Endothelial cell of umbilical vein (primary cell): Measurements from ENCODE around the gene TRIM24. TPM values are rescaled to one million over a fixed set of nuclear protein-coding genes. Genes with fewer than 3 reads are reported as not detected.

Experiments used
- BruUV-seq: library from RNA; stranded (reverse); fragments of 400-500 nt; replicated peaks from 2 replicates; lab custom pipeline; 2021; lab: Mats Ljungman, UMichigan
- CTCF ChIA-PET: fragments of 300-600, 350-600 bp; sonication (Branson Sonifier 250); formaldehyde crosslinking; loops from one replicate; lab custom pipeline; 2021; ENCODE audit warnings: antibody characterized with exemption, inconsistent platforms; lab: Charles Lee
- POLR2A ChIA-PET: fragments of 300-600, 350-600 bp; sonication (Branson Sonifier 250); formaldehyde crosslinking; loops from one replicate; lab custom pipeline; 2021; ENCODE audit warnings: antibody characterized with exemption, inconsistent platforms; lab: Charles Lee
- DNase-seq: peaks from one replicate; pipeline ENCODE4 v3.0.0-alpha.2; 2011; ENCODE audit warnings: low read depth, low spot score
- FAIRE-seq: peaks from 2 replicates; lab custom pipeline; 2011; peaks lifted over from hg19 to GRCh38; lab: Jason Lieb, UNC
- H2AFZ ChIP-seq: 2 replicates; pipeline ENCODE4 v1.6.0; 2012; ENCODE audit warnings: low read depth, low read length, control low read depth, inconsistent platforms
- H3K27ac ChIP-seq: 2 replicates; pipeline ENCODE4 v1.5.1; 2011; ENCODE audit warnings: low read depth, mild to moderate bottlenecking, control low read depth, low read length, moderate library complexity; ENCODE audit not compliant: insufficient read depth
- H3K27me3 ChIP-seq, 2 experiments: 2 replicates each; pipeline versions ENCODE4 v1.6.0 to v1.6.1; 2011; ENCODE audit warnings: low read length in 2 of 2, mixed read lengths in 1 of 2; ENCODE audit not compliant: control insufficient read depth in 2 of 2, insufficient read depth in 2 of 2
- H3K36me3 ChIP-seq, 2 experiments: 2 replicates in 1 of 2; 3 replicates in 1 of 2; pipeline ENCODE4 v1.5.1; 2011; ENCODE audit warnings: low read length in 2 of 2, mild to moderate bottlenecking in 1 of 2, moderate library complexity in 1 of 2; ENCODE audit not compliant: control insufficient read depth in 2 of 2, insufficient read depth in 2 of 2; ENCODE audit errors: extremely low read depth in 1 of 2
- H3K4me1 ChIP-seq: 3 replicates; pipeline ENCODE4 v1.5.1; 2011; ENCODE audit warnings: mild to moderate bottlenecking, low read length; ENCODE audit not compliant: control insufficient read depth, insufficient read depth; ENCODE audit errors: extremely low read depth
- H3K4me2 ChIP-seq: 2 replicates; pipeline ENCODE4 v1.6.1; 2011; ENCODE audit warnings: low read length, control low read depth, mixed read lengths; ENCODE audit not compliant: insufficient read depth
- H3K4me3 ChIP-seq, 3 experiments: fragments of 200-600 bp in 1 of 3; sonication (generic), shearing (Covaris generic) in 1 of 3; replicated peaks in 1 of 3; 2 replicates each; pipeline ENCODE4 v1.5.1; 2011 to 2016; ENCODE audit warnings: control low read depth in 3 of 3, low read length in 3 of 3, mild to moderate bottlenecking in 2 of 3, inconsistent platforms in 1 of 3, low read depth in 1 of 3, moderate library complexity in 1 of 3; ENCODE audit not compliant: insufficient read depth in 1 of 3
- H3K79me2 ChIP-seq: 2 replicates; pipeline ENCODE4 v1.6.0; 2012; ENCODE audit warnings: low read length, inconsistent platforms; ENCODE audit not compliant: control insufficient read depth, insufficient read depth
- H3K9ac ChIP-seq: replicated peaks from 2 replicates; pipeline ENCODE3; 2011; ENCODE audit warnings: low read length, control low read depth; ENCODE audit not compliant: insufficient read depth; ENCODE audit errors: extremely low read depth
- H3K9me1 ChIP-seq: replicated peaks from 3 replicates; pipeline ENCODE4 v1.6.0; 2011; ENCODE audit warnings: mild to moderate bottlenecking, low read length; ENCODE audit not compliant: control insufficient read depth, insufficient read depth; ENCODE audit errors: extremely low read depth
- H3K9me3 ChIP-seq: replicated peaks from 2 replicates; pipeline ENCODE4 v1.5.1; 2012; ENCODE audit warnings: low read length, inconsistent platforms; ENCODE audit not compliant: control insufficient read depth, insufficient read depth
- H4K20me1 ChIP-seq: replicated peaks from 2 replicates; pipeline ENCODE3; 2011; ENCODE audit warnings: mild to moderate bottlenecking, low read length; ENCODE audit not compliant: control insufficient read depth, insufficient read depth; ENCODE audit errors: extremely low read depth
- CTCF ChIP-seq, 2 donors: IDR thresholded peaks; 1 replicate in 1 of 2; 2 replicates in 1 of 2; pipeline ENCODE4 v1.5.1; 2011; ENCODE audit warnings: low read length in 2 of 2, mild to moderate bottlenecking in 2 of 2, moderate library complexity in 2 of 2, control low read depth in 1 of 2, inconsistent platforms in 1 of 2, low read depth in 1 of 2; ENCODE audit not compliant: insufficient read depth in 1 of 2; ENCODE audit errors: extremely low read depth in 1 of 2
- EZH2 ChIP-seq: IDR thresholded peaks from 2 replicates; pipeline ENCODE4 v1.6.1; 2012; ENCODE audit warnings: borderline replicate concordance, low read depth, mild to moderate bottlenecking, moderate library complexity, low read length, inconsistent platforms; ENCODE audit not compliant: severe bottlenecking
- FOS ChIP-seq: IDR thresholded peaks from 2 replicates; pipeline ENCODE4 v1.6.1; 2011; ENCODE audit warnings: mild to moderate bottlenecking, low read length, moderate library complexity, borderline replicate concordance; ENCODE audit not compliant: insufficient read depth
- GATA2 ChIP-seq: IDR thresholded peaks from 2 replicates; pipeline ENCODE4 v1.7.0; 2011; ENCODE audit warnings: low read depth, mild to moderate bottlenecking, moderate library complexity, mixed read lengths, low read length; ENCODE audit not compliant: insufficient read length, insufficient read depth
- JUN ChIP-seq: IDR thresholded peaks from 2 replicates; pipeline ENCODE4 v1.6.1; 2011; ENCODE audit warnings: borderline replicate concordance, low read depth; ENCODE audit not compliant: insufficient read length, insufficient read depth
- MAX ChIP-seq: IDR thresholded peaks from 2 replicates; pipeline ENCODE4 v1.6.1; 2011; ENCODE audit not compliant: insufficient read depth, insufficient read length
- MYC ChIP-seq: IDR thresholded peaks from one replicate; pipeline ENCODE4 v1.6.1; 2011; ENCODE audit warnings: mild to moderate bottlenecking, low read depth, low read length
- POLR2A ChIP-seq: IDR thresholded peaks from 2 replicates; pipeline ENCODE4 v1.6.1; 2012; ENCODE audit warnings: low read depth, mild to moderate bottlenecking, control low read depth, low read length
- dilution Hi-C: fragments of 300-500 bp; cut with MboI; formaldehyde crosslinking; loops from one replicate; pipeline ENCODE4 v1.15.0; 2019; ENCODE audit warnings: low sequenced_read_pairs; ENCODE audit not compliant: extremely low pct_ligation_motif_present
- intact Hi-C: fragments of 100-400 bp; cut with micrococcal nuclease; formaldehyde crosslinking; loops from one replicate; pipeline ENCODE4 v1.10.0; 2022
- polyA plus RNA-seq, 4 experiments: library from polyadenylated mRNA; depleted of rRNA in 3 of 4; stranded (reverse) in 3 of 4; unstranded in 1 of 4; fragments of >200 nt; gene quantifications; 2 replicates each; pipeline versions ENCODE4 v1.2.1 to v1.2.3, GENCODE V29; 2011 to 2012; ENCODE audit warnings: missing spikeins in 1 of 4
- total RNA-seq: library from RNA; stranded (reverse); gene quantifications from 2 replicates; pipeline ENCODE4 v1.2.3, GENCODE V29; 2021

The TRIM24 gene
- total and polyA plus RNA-seq, 2 donors (not counting 3 experiments of a cell fraction or from before 2014, with no cell fraction given), result 9.1 to 26.1 TPM

- DNase-seq, result no peak
- intact Hi-C loops (no loop called here), dilution Hi-C loops (no loop called here)
- H2AFZ ChIP-seq, result no peak overlapping the region
- no peak overlapping the region for H3K4me2 ChIP-seq
- H3K27ac ChIP-seq, result no peak overlapping the region
- no peaks in the 10 kb centered on the region for H3K4me1 ChIP-seq
- no peaks in the 10 kb centered on the region for H3K9me3 ChIP-seq
- TF ChIP-seq CTCF (IDR thresholded peaks at IDR 0.05; ENCODE audit: extremely low read depth in 1 of 2, insufficient read depth in 1 of 2, low read depth in 1 of 2, low read length in 2 of 2), result no peak
- no peak for TF ChIP-seq FOS
- no peak for TF ChIP-seq JUN
- no peak for TF ChIP-seq EZH2
- TF ChIP-seq GATA2, result no peak
- no peak for TF ChIP-seq MAX
- no peak for TF ChIP-seq MYC
- TF ChIP-seq POLR2A, result no peak
- no TSS peak for BruUV-seq
- no peaks in the 10 kb centered on the region for H4K20me1 ChIP-seq
- H3K9me1 ChIP-seq, result no peaks in the 10 kb centered on the region
- no peak overlapping the region for H3K9ac ChIP-seq
- no peaks in the 10 kb centered on the region for H3K79me2 ChIP-seq
- ChIA-PET POLR2A (no interaction called here), CTCF (no interaction called here)
- no peaks in the 10 kb centered on the region for H3K36me3 ChIP-seq
- H3K27me3 ChIP-seq, result no peaks in the 10 kb centered on the region
- no peak for FAIRE-seq
- H3K4me3 ChIP-seq, result no peak overlapping the region
Observed at GRCh38 chr7:138455609-138456008, 4.5 kb upstream of the TRIM24 start.
